GM10266 (cell line): ENCODE data around the gene MROH2A.

ENCODE experiments used
- DNase-seq: peaks from one replicate; pipeline ENCODE4 v3.0.0; 2012; ENCODE audit errors: extremely low spot score
- CTCF ChIP-seq: IDR thresholded peaks from 2 replicates; pipeline ENCODE4 v1.5.1; 2012; ENCODE audit warnings: mild to moderate bottlenecking, low read depth; ENCODE audit not compliant: control insufficient read depth, insufficient read depth; ENCODE audit errors: missing control alignments

MROH2A gene

GRCh38 chr2:233847248-233847898 is 69.2 kb downstream of the MROH2A start:
- TF ChIP-seq CTCF: no peak
- no peak for DNase-seq

DNA sequence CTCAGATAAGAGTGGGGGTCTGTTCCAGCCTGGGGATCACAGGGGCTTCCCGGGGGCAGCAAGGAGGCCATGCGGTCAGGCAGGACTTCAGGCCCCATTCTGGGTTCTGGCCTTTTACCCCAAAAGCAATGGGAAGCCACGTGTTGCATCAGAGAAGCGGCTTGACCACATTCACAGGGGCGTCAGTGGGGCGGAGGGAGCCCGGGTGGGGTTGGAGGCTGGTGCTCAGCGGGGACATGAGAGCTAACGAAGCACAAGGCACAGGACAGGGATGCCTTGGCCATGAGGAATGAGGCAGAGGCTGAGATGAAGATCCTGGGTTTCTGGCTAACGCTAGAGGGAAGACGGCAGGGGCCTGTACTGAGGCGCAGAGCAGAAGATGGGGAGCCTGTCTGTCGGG is 70.1 kb downstream of the MROH2A start:
- DNase-seq: no peak
- no peak for TF ChIP-seq CTCF

GRCh38 chr2:233849607-233850271 is 71.6 kb downstream of the MROH2A start:
- DNase-seq: no peak
- no peak for TF ChIP-seq CTCF

DNA sequence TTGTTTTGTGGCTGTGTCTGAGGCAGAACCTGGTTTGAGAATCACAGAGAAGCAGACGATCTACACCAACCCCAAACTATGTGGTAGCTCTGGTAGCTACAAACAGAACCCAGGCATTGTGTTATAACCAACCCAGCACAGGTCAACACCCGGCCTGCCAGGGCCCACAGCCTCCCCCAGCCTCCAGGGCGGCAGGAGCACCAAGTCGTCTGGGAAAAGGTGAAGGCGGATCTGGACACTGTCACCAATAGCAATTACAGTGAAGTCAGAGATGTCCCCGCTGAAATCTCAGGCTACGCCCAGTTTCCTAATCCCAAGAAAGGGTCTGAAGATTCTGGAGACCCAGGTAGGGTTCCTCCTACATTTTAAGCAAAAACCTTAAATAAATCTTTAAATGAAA is 72.6 kb downstream of the MROH2A start:
- no peak for TF ChIP-seq CTCF
- DNase-seq: no peak

DNA sequence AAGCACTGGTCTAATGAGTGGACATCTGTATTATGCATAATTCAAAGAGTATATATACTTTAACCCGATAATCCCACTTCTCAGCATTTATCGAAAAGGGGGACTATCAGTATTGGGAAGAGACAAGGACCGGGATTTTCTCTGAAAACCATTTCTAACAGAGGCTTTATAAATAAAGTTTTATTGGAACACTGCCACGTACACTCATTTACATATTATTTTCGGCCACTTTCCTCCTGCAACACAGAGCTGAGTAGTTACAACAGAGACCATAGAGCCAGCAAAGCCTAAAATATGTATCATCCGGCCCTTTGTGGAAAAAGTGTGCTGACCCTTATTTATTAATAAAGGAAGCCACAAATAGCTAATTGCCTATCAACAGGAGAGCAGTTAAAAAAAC is 73.0 kb downstream of the MROH2A start:
- TF ChIP-seq CTCF: no peak
- DNase-seq: no peak

GRCh38 chr2:233852056-233852455 is 73.9 kb downstream of the MROH2A start:
- no peak for DNase-seq
- no peak for TF ChIP-seq CTCF

DNA sequence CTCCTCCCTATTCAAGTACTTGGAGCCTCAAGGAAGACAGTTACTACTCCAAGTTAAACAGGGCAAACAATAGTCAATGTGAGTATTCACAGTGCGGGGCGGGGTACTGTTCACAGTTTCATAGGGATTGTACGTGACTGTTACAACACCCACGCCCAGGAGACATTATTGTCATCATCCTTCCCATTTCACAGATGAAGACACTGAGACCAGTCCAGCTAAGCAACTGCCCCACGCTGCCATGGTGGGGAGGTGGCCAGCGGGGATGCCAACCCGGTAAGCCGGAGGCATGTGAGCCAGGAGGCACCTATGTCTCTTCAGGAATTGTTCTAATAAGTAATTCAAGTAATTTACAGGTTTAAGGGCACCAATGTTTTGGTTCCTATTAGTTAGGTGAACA is 75.2 kb downstream of the MROH2A start:
- DNase-seq: no peak
- no peak for TF ChIP-seq CTCF
